Hepatocyte (in vitro differentiated cells): ENCODE measurements around the gene DPH2.

ENCODE experiments used
- CTCF ChIP-seq: fragments of 200-600 bp; sonication (generic); IDR thresholded peaks from 2 replicates; pipeline ENCODE4 v1.5.1; 2016; ENCODE audit warnings: antibody characterized with exemption, mild to moderate bottlenecking; ENCODE audit not compliant: poor library complexity
- EZH2 ChIP-seq: fragments of 200-600 bp; sonication (generic); IDR thresholded peaks from 2 replicates; pipeline ENCODE4 v1.6.1; 2016; ENCODE audit warnings: antibody characterized with exemption, mild to moderate bottlenecking, borderline replicate concordance
- EZH2phosphoT487 ChIP-seq: fragments of 200-600 bp; sonication (generic); IDR thresholded peaks from one replicate; pipeline ENCODE4 v1.6.1; 2018; ENCODE audit warnings: antibody characterized with exemption, mild to moderate bottlenecking, low read depth, moderate library complexity; ENCODE audit not compliant: unreplicated experiment, severe bottlenecking

- TF ChIP-seq EZH2 = no peak
- no peak for TF ChIP-seq CTCF
- no peak for TF ChIP-seq EZH2phosphoT487
Measured at GRCh38 chr1:43984855-43985254, 15.0 kb downstream of the DPH2 start.
